Measurements from ENCODE around the gene GABRD.

GABRD gene

DNA sequence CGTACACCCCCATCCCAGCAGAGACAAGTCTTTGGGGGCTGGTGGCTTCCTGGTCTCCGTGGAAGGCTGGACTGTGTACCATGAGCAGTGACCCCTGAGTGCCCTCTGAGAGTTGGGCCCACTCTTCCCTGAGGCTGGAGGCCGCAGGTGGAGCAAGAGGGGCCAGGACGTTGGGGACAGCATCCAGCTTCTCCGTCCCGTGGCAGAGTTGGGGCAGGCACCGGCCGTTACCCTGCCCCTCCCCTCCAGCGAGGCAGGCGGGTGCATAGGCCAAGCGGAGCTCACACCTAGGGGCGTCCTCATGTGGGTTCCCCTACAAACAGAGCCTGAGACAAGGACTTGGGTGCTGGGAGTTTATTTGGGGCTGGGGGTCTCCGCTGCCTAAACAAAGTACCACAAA is 14.0 kb downstream of the GABRD start:
- DNase-seq = no peak

GRCh38 chr1:2036287-2036686 is 17.1 kb downstream of the GABRD start:
- no peak for DNase-seq

- DNase-seq = no peak
These were observed 18.3 kb downstream of the GABRD start for GRCh38 chr1:2037314-2037979.

DNA sequence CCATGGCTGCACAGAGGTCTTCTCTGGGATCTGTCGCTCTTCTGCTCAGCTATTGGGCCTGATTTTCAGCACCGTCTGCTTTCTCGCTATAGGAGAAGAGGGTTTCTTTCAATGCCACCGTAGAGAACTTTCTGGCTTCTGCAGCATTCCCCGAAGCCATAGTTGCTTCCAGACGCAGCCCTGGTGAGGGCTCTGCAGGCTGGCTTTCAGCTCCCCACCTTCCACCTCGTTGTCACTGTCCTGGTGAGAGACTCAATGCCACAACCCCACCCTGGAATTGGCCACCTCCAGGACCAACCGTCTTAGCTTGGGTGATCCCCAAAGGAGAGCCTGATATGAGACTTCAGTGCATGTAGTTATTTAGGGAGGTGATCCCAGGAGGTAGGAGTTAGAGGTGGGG is 19.1 kb downstream of the GABRD start:
- no peak for DNase-seq

GRCh38 chr1:2039251-2039650 is 20.1 kb downstream of the GABRD start:
- DNase-seq = no peak

- no peak for DNase-seq
These were observed 22.2 kb downstream of the GABRD start for GRCh38 chr1:2041305-2041704.

GRCh38 chr1:2041887-2042286 is 22.7 kb downstream of the GABRD start:
- no peak for DNase-seq

- DNase-seq = peak in 3 of 51 donors; percentile 8 to 14 (median 13)
These were observed 24.0 kb downstream of the GABRD start for GRCh38 chr1:2042830-2043773.

DNA sequence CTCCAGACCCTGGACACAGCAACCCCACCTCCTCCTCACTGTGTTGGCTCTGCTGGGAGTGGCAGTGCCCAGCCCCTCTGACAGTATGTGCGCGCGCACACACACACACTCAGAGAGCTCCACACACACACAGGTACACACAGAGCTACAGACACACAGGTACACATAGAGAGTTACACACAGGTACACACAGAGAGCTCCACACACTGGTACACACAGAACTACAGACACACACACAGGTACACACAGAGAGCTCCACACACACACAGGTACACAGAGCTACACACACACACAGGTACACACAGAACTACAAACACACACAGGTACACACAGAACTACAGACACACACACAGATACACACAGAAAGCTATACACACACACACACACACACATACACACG is 24.7 kb downstream of the GABRD start:
- no peak for DNase-seq

DNA sequence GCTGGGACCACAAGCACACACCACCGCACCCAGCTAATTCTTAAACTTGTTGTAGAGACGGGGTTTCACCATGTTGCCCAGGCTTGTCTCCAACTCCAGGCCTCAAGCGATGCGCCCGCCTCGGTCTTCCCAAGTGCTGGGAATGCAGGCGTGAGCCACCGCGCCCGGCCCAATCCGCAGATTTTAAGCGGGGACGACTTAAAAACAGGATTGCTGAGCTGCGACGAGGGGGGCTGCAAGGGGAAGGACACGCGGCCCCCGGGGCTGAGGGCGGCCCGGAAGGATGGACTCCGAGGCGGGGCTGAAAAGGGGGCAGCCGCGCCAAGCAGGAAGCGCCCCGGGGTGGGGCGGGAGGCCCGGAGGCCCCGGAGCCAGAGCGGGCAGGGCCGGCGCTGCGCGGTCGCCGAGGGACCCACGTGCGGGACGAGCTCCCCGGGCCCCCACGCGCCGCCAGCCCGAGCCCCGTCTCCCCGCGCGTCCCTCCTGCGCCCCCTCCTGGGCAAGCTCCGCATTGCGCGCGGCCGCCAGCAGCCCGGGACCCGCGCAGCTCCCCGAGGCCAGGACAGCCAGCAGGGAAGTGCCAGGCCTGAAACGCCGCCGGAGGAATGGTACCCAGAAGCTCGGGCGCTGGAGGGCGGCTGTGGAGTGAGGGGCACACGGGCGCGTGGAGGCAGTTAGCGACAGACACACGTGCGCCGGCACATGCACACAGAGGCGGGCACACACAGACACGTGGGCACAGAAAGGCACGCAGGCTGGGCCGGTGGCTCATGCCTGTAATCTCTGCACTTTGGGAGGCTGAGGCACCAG is 25.6 kb downstream of the GABRD start:
- peak in 46 of 51 donors; percentile 3 to 82 (median 50) for DNase-seq

- no peak for DNase-seq
These were observed 26.5 kb downstream of the GABRD start for GRCh38 chr1:2045468-2046173.

DNA sequence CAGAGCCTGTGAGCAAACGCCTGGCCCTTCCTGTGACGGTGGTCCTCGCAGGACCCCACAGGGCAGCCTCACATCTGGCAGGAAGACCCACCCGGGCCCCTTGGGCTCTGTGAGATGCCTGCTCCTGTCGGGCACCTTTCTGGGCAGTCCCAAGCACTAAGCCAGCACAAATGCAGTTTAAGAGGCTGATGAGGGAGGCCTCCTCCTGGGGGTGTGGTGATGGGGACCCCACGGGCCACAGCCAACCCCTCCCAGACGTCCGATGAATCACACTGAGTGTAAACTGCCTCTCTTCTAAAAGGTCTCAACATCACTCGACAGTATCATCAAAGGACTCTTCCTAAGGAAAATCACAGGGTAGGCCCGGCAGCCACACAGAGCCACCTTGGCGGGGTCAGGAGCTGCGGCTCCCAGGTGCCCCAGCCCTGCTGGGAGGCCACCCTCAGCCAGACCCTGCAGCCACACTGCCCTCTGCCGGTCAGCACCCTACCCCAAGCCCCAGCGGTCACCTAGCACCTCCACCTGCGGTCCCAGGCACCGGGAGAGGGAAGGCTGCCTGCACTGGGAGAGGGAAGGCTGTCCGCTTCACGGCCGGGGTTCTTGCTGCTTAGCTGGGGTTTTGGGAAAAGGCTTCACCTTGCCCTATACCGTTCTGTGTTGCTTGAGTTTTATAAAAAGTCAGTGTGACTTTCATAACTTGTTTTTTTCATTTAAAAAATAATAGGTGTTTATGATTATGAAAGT is 27.2 kb downstream of the GABRD start:
- peak in 13 of 51 donors; percentile 5 to 49 (median 20) for DNase-seq

DNA sequence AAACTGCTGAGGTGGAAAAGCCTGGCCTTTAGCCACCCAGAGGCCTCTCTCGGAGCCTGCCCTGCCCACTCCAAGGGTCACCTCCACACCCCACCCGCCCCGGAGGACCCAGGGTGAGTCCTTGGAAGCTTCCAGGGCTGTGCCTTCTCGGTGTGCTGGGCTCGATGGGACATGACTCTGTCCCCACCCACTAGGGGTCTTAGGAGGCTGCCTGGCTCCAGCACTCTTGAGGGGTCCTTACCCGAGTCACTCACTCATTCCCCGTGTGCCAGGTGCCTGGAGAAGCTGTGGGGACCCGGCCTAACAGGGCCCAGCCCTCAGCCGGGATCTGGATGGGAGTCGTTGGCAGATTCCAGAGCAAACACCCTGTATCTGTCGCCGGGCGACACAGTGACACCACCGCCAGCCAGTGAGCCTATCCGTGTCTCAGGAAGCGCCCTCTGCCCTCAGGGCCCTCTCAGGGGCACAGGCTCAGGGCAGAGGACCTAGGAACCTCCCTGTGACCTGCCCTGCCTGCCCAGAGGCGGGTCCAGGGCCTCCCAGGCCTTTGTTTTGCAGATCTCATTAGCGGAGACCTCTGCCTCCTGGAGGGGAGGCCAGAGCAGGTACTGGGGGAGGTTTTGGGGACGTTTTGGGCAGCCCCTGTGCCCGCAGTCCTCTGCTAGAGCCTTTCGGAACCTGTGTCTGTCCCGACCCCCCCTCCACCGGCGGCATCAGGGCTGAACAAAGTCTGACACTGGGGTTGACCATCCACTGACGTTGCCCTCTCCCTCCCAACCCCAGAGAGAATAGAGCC is 28.0 kb downstream of the GABRD start:
- no peak for DNase-seq

GRCh38 chr1:2047749-2048729 is 28.9 kb downstream of the GABRD start:
- DNase-seq = no peak

- DNase-seq = no peak
These were observed 30.1 kb downstream of the GABRD start for GRCh38 chr1:2049225-2049717.

DNA sequence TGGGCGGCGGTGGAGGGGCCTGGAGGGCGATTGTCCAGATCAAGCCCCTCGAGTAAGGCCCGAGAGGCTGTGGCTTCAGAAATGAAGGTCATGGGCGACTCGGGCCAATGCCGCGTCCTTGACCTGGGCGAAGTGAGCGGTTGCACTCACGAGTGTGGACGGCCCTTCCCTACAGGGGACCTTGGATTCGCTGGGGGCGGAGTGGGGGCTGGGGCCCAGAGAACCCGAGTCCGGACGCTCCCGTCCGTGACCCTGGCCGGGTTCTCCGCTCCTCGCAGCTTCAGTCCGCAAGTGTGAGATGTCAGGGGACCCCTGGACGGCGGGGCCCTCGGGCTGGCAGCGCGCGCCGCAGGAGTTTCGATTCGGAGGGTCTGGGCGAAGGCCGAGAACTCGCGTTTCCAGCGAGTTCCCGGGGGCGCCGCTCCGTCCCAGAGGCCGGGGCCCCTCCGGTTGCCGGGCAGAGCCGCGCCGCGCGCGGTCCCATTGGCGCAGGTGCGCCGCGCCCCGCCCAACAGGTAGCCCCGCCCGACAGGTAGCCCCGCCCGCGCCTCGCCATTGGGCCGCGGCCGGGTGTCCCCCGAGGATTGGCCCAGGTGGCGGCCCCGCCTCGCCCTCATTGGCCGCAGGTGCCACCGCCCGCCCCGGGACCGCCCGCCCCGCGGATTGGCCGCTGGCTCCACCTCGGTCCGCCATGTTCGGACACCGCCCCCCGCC is 30.7 kb downstream of the GABRD start, which contains the start of gene PRKCZ:
TSS of gene PRKCZ (plus strand) at position 694 of the 714 bp plus-strand sequence. CDS start 220 bp downstream, outside the sequence.
- DNase-seq = peak in 8 of 51 donors; percentile 10 to 55 (median 28)

- DNase-seq = no peak
These were observed 31.3 kb downstream of the GABRD start for GRCh38 chr1:2050461-2050792.

Measured in hypothalamus (tissue), 51 donors.